K562 (cell line): Measurements from ENCODE around the gene AGFG1. TPM values are rescaled to one million over a fixed set of nuclear protein-coding genes. Genes with fewer than 3 reads are reported as not detected.

ENCODE experiments used
- ATAC-seq: fragments of 200-7000 bp; cut with Tn5 transposase; 3 replicates; pipeline ENCODE4 v1.9.1; 2020; ENCODE audit warnings: moderate library complexity
- BruUV-seq: library from RNA; stranded (reverse); fragments of 400-500 nt; replicated peaks from 2 replicates; lab custom pipeline; 2021; lab: Mats Ljungman, UMichigan
- CTCF ChIA-PET: fragments of 300-600 bp; formaldehyde crosslinking; extraction: SDS; loops from one replicate; lab custom pipeline; 2021; ENCODE audit warnings: low intra/inter-chr PET ratio; lab: Yijun Ruan, JAX
- POLR2A ChIA-PET: fragments of 300-600, 350-650 bp; sonication (Branson Sonifier 250); formaldehyde crosslinking; extraction: SDS; loops from one replicate; lab custom pipeline; 2021; ENCODE audit warnings: antibody characterized with exemption, inconsistent platforms; lab: Yijun Ruan, JAX
- DNase-seq, 4 experiments: peaks; one replicate each; pipeline versions ENCODE4 v3.0.0 to v3.0.0-alpha.2; 2011 to 2018; ENCODE audit warnings: low spot score in 3 of 4, mixed read lengths in 3 of 4; ENCODE audit errors: extremely low read depth in 1 of 4
- FAIRE-seq: peaks from 2 replicates; lab custom pipeline; 2011; peaks lifted over from hg19 to GRCh38; lab: Jason Lieb, UNC
- H2AFZ ChIP-seq: 2 replicates; pipeline ENCODE4 v1.6.0; 2011; ENCODE audit warnings: low read depth, low read length, control low read depth, inconsistent platforms
- H3K27ac ChIP-seq: fragments of 200-600 bp; 3 replicates; pipeline ENCODE4 v1.8.0; 2011; ENCODE audit warnings: low read depth, mild to moderate bottlenecking, control low read depth, inconsistent platforms, low read length, moderate library complexity, mixed read lengths; ENCODE audit errors: extremely low read depth
- H3K27me3 ChIP-seq, 2 experiments: fragments of 300-600 bp in 1 of 2; 2 replicates in 1 of 2; 3 replicates in 1 of 2; pipeline versions ENCODE4 v1.6.0 to v1.8.0; 2011; ENCODE audit warnings: inconsistent platforms in 2 of 2, low read length in 2 of 2, mild to moderate bottlenecking in 1 of 2, mixed read lengths in 1 of 2, moderate library complexity in 1 of 2; ENCODE audit not compliant: control insufficient read depth in 2 of 2, insufficient read depth in 2 of 2
- H3K36me3 ChIP-seq: fragments of 300-600 bp; 3 replicates; pipeline ENCODE4 v1.8.0; 2011; ENCODE audit warnings: mild to moderate bottlenecking, low read length, inconsistent platforms; ENCODE audit not compliant: control insufficient read depth, insufficient read depth
- H3K4me1 ChIP-seq, 2 experiments: fragments of 200-600 bp in 1 of 2; replicated peaks in 1 of 2; 2 replicates in 1 of 2; 3 replicates in 1 of 2; pipeline versions ENCODE4 v1.5.1 to v1.8.0; 2011; ENCODE audit warnings: inconsistent platforms in 2 of 2, low read length in 2 of 2, mild to moderate bottlenecking in 1 of 2, mixed read lengths in 1 of 2, moderate library complexity in 1 of 2; ENCODE audit not compliant: control insufficient read depth in 2 of 2, insufficient read depth in 2 of 2
- H3K4me2 ChIP-seq: 2 replicates; pipeline ENCODE4 v1.6.1; 2011; ENCODE audit warnings: low read length, control low read depth, inconsistent platforms, mixed read lengths; ENCODE audit not compliant: insufficient read depth
- H3K4me3 ChIP-seq: fragments of 200-600 bp; sonication (generic), shearing (Covaris generic); 2 replicates; pipeline ENCODE4 v1.5.1; 2016; ENCODE audit warnings: control low read depth, inconsistent platforms
- H3K79me2 ChIP-seq: fragments of 200-600 bp; 3 replicates; pipeline ENCODE4 v1.8.0; 2011; ENCODE audit warnings: low read length, inconsistent platforms; ENCODE audit not compliant: control insufficient read depth, insufficient read depth
- H3K9ac ChIP-seq, 2 experiments: 2 replicates each; pipeline versions ENCODE4 v1.6.0 to v1.6.1; 2011; ENCODE audit warnings: low read depth in 2 of 2, low read length in 2 of 2, control low read depth in 1 of 2, inconsistent platforms in 1 of 2, mild to moderate bottlenecking in 1 of 2, mixed read lengths in 1 of 2; ENCODE audit not compliant: insufficient read depth in 1 of 2
- H3K9me1 ChIP-seq: one replicate; pipeline ENCODE4 v1.6.0; 2011; ENCODE audit warnings: inconsistent platforms, mild to moderate bottlenecking, low read length, moderate library complexity; ENCODE audit not compliant: control insufficient read depth, insufficient read depth
- H3K9me3 ChIP-seq: replicated peaks from 2 replicates; pipeline ENCODE4 v1.5.1; 2011; ENCODE audit warnings: low read depth, low read length, inconsistent platforms; ENCODE audit not compliant: control insufficient read depth, insufficient read depth
- H4K20me1 ChIP-seq: replicated peaks from 2 replicates; pipeline ENCODE4 v1.6.1; 2011; ENCODE audit warnings: low read length, inconsistent platforms, mixed read lengths; ENCODE audit not compliant: control insufficient read depth, insufficient read depth
- CBX3 ChIP-seq, 2 experiments: IDR thresholded peaks; 1 replicate in 1 of 2; 2 replicates in 1 of 2; pipeline ENCODE4 v1.6.1; 2012; ENCODE audit warnings: inconsistent platforms in 2 of 2, low read length in 2 of 2, borderline replicate concordance in 1 of 2, control low read depth in 1 of 2
- ESRRA ChIP-seq: fragments of 450-650 bp; IDR thresholded peaks from 2 replicates; pipeline ENCODE4 v1.6.1; 2014; ENCODE audit warnings: low read depth, mild to moderate bottlenecking, moderate library complexity, borderline replicate concordance
- KAT2B ChIP-seq: IDR thresholded peaks from one replicate; pipeline ENCODE4 v1.6.1; 2012; ENCODE audit warnings: low read depth, mild to moderate bottlenecking, control low read depth, inconsistent platforms, low read length, moderate library complexity
- PHB ChIP-seq: fragments of 250-450 bp; sonication (Bioruptor Pico); IDR thresholded peaks from 2 replicates; pipeline ENCODE4 v1.5.0; 2021
- SMC3 ChIP-seq: conservative IDR thresholded peaks from 2 replicates; pipeline ENCODE4 v1.6.1; 2011; ENCODE audit warnings: low read depth, low read length, improper control_type of control experiment; ENCODE audit not compliant: insufficient read depth
- ZBTB11 ChIP-seq, 3 experiments: fragments of 200-800 bp in 1 of 3; fragments of 250-450 bp in 1 of 3; fragments of 450-650 bp in 1 of 3; sonication (Bioruptor Pico) in 1 of 3; sonication (Bioruptor generic) in 1 of 3; formaldehyde crosslinking in 1 of 3; IDR thresholded peaks; 2 replicates each; pipeline versions ENCODE4 v1.6.1 to v1.8.0; 2016 to 2022; ENCODE audit warnings: mild to moderate bottlenecking in 2 of 3, missing genetic modification characterization in 2 of 3, missing compliant biosample characterization in 1 of 3, moderate library complexity in 1 of 3
- ZNF133 ChIP-seq: fragments of 250-450 bp; sonication (Bioruptor Pico); IDR thresholded peaks from 2 replicates; pipeline ENCODE4 v1.4.0; 2020; ENCODE audit warnings: mild to moderate bottlenecking
- ZNF23 ChIP-seq: fragments of 250-450 bp; sonication (Bioruptor Pico); IDR thresholded peaks from 2 replicates; pipeline ENCODE4 v1.4.0; 2020; ENCODE audit warnings: mild to moderate bottlenecking
- ZNF583 ChIP-seq: fragments of 250-450 bp; sonication (Bioruptor Pico); IDR thresholded peaks from 2 replicates; pipeline ENCODE4 v1.4.0; 2020
- WGBS: fragments of 100-300 bp; shearing (Covaris generic); methylation state at CpG from one replicate; pipeline ENCODE4 v1.1.6; 2016; ENCODE audit warnings: low coverage, mixed read lengths; ENCODE audit not compliant: insufficient coverage; ENCODE audit errors: missing lambda C conversion rate; 5-methylcytosine and 5-hydroxymethylcytosine counted together
- in situ Hi-C: fragments of 300-500 bp; cut with MboI; formaldehyde crosslinking; loops from 4 replicates; pipeline ENCODE4 v1.15.0; 2018; ENCODE audit warnings: inconsistent platforms, mixed read lengths
- intact Hi-C: fragments of 100-400 bp; cut with micrococcal nuclease; formaldehyde crosslinking; loops from 2 replicates; pipeline ENCODE4 v1.14.2; 2022
- polyA plus RNA-seq, 8 experiments: library from polyadenylated mRNA; depleted of rRNA in 4 of 8; stranded (reverse) in 5 of 8; unstranded in 3 of 8; fragments of >200 nt; fragmentation: Nextera tagmentation in 2 of 8; fragmentation: Illumina TruSeq in 1 of 8; extraction: Ambion mirVana in 2 of 8; extraction: Trizol in 1 of 8; gene quantifications; 2 replicates each; pipeline versions ENCODE4 v1.2.1 to v1.2.3, GENCODE V29; 2011 to 2014; ENCODE audit warnings: inconsistent platforms in 1 of 8, missing spikeins in 1 of 8
- total RNA-seq, 7 experiments: library from RNA; depleted of rRNA in 6 of 7; stranded (reverse); fragments of >200 nt in 6 of 7; fragmentation: Illumina TruSeq in 2 of 7; extraction: Trizol in 2 of 7; gene quantifications; 2 replicates each; pipeline versions ENCODE4 v1.2.1 to v1.2.3, GENCODE V29; 2011 to 2021; ENCODE audit warnings: low replicate concordance in 1 of 7
- TF ChIP-seq, protein P1 (sequence below): fragments of 250-450 bp; sonication (Bioruptor Pico); IDR thresholded peaks from 2 replicates; pipeline ENCODE4 v1.8.0; 2022; ENCODE audit warnings: moderate library complexity, mild to moderate bottlenecking, inconsistent platforms

AGFG1 gene
- total and polyA plus RNA-seq, 9 of the 15 experiments (the other 6 are each of a cell fraction or from before 2014, with no cell fraction given) = 11.2 to 97.5 (median 36.0) TPM

DNA sequence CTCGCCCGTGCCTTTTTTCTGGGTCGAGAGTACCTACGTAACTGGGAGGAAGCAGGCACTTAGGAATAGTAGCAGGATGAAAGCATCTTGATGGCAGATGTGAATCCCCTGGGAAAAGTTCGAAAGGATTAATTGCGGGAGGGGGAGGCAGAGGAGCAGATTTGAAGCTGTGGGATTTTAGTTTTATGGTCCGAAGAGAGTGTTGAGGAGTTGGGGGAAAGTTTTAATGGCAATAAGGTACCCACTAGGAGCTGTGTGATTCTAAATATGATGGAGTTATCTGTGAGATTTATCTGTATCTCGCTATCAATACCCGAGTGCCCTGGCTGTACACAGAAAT, 1.1 kb downstream of the AGFG1 start:
- H3K9ac ChIP-seq = peak overlapping the region; percentile 42 to 96; a peak in 3 of 4 replicates

GRCh38 chr2:227473806-227474205, 1.9 kb downstream of the AGFG1 start:
- ChIA-PET POLR2A (no interaction called here), CTCF (interaction anchor here (2.1 kb wide), 1 partner anchor 68 kb away, joined by 5 read pairs; no protein-coding TSS in a partner anchor)
- no TSS peak for BruUV-seq
- WGBS = 21% methylated on average over 2 of the region's 2 CpGs
- Histone ChIP-seq H3K36me3 (peaks cover 4% of the 10 kb centered on the region; the same call in 1 of the 3 replicates), H3K9ac (peak overlapping the region in 1 of 2 experiments; percentile 42; a peak in 1 of 4 replicates), H3K79me2 (peaks cover 67% of the 10 kb centered on the region), H3K4me2 (peak overlapping the region; percentile 40), H2AFZ (no peak overlapping the region), H3K9me1 (no peaks in the 10 kb centered on the region), H3K4me1 (peaks cover 2 to 7% of the 10 kb centered on the region in 2 experiments; a peak in 1 of 5 replicates), H3K9me3 (no peaks in the 10 kb centered on the region), H4K20me1 (peaks cover 11% of the 10 kb centered on the region; the same call in 1 of the 2 replicates), H3K27me3 (no peaks in the 10 kb centered on the region), H3K4me3 (peak overlapping the region; percentile 94; the same call in 1 of the 2 replicates), H3K27ac (no peak overlapping the region)
- DNase-seq (no peak), ATAC-seq (no peak), FAIRE-seq (peak; percentile 6)
- intact Hi-C loops = loop anchor here (5.0 kb wide), 1 partner anchor 38 kb away; no protein-coding TSS in a partner anchor
- in situ Hi-C loops = no loop called here
- TF ChIP-seq ZNF583 (CRISPR knock-in tag) (no peak), ESRRA (no peak), ZNF23 (CRISPR knock-in tag) (no peak), SMC3 (no peak), PHB (CRISPR knock-in tag) (no peak), KAT2B (no peak), ZBTB11 (CRISPR knock-in tag; IDR thresholded peaks at IDR 0.05) (no peak)
- TF ChIP-seq, protein P1, sequence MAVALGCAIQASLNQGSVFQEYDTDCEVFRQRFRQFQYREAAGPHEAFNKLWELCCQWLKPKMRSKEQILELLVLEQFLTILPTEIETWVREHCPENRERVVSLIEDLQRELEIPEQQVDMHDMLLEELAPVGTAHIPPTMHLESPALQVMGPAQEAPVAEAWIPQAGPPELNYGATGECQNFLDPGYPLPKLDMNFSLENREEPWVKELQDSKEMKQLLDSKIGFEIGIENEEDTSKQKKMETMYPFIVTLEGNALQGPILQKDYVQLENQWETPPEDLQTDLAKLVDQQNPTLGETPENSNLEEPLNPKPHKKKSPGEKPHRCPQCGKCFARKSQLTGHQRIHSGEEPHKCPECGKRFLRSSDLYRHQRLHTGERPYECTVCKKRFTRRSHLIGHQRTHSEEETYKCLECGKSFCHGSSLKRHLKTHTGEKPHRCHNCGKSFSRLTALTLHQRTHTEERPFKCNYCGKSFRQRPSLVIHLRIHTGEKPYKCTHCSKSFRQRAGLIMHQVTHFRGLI = no peak

More for the DNA sequence above, 1.1 kb downstream of the AGFG1 start:
- TF ChIP-seq CBX3 (IDR thresholded peaks at IDR 0.05; ENCODE audit: borderline replicate concordance in 1 of 2, low read length in 2 of 2) = no peak
- no peak for TF ChIP-seq ZNF133 (CRISPR knock-in tag)
- no TSS peak for BruUV-seq
- Histone ChIP-seq H4K20me1 (peaks cover 10% of the 10 kb centered on the region; the same call in 1 of the 2 replicates), H3K4me1 (peaks cover 0 to 7% of the 10 kb centered on the region in 2 experiments; a peak in 2 of 5 replicates), H3K9me3 (no peaks in the 10 kb centered on the region), H3K4me3 (peak overlapping the region; percentile 94), H3K36me3 (no peaks in the 10 kb centered on the region; the same call in 2 of the 3 replicates), H3K79me2 (peaks cover 60% of the 10 kb centered on the region), H2AFZ (no peak overlapping the region), H3K27ac (no peak overlapping the region), H3K27me3 (no peaks in the 10 kb centered on the region), H3K9me1 (no peaks in the 10 kb centered on the region), H3K4me2 (peak overlapping the region; percentile 76)
- ChIA-PET CTCF (interaction anchor here (0.6 to 2.1 kb wide), 2 partner anchors 16 to 67 kb away, joined by 4 to 5 read pairs; no protein-coding TSS in a partner anchor), POLR2A (interaction anchor here (0.8 kb wide), 1 partner anchor 14 kb away, joined by 3 read pairs; no protein-coding TSS in a partner anchor)
- in situ Hi-C loops (no loop called here), intact Hi-C loops (loop anchor here (5.0 kb wide), 1 partner anchor 39 kb away; no protein-coding TSS in a partner anchor)
- DNase-seq (no peak), ATAC-seq (no peak), FAIRE-seq (no peak)
- 0% methylated on average over 3 of the region's 9 CpGs for WGBS
